HG02981 (cell line): Measurements from ENCODE around the gene DENND1A.

Experiments used
- ATAC-seq: cut with Tn5 transposase; IDR thresholded peaks from one replicate; pipeline ENCODE4 v1.9.1; 2021; ENCODE audit warnings: mild to moderate bottlenecking, moderate library complexity; ENCODE audit not compliant: unreplicated experiment

DENND1A gene

DNA sequence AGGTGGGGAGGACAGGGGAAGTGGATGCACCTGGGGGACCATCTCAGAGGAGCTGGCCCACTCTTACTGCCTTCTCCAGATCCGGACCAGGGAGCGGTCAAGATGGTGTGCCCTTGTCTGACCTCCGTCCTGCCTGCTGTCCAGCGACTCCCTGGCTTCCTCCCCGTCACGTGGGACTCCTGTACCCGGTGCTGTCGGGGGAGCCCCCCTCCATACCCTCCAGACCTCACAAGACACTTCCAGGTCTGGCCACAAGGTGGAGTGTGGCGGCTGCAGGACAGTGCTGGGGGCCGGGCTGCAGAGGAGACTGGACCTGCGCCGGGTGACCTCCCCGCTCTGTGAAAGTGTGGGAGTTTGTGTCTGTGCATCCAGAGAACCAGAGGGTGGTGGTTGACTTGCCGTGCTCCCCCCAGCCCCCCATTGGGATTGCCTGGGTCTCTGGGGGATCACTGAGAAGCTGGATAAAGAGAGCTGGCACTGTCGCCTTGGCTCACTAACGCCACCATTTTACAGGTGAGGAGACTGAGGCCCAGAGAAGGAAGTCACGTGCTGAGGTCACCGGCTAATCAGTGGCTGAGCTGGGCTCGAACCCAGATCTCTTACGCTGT lies 575.8 kb downstream of the DENND1A start:
- peak; percentile 66 for ATAC-seq

DNA sequence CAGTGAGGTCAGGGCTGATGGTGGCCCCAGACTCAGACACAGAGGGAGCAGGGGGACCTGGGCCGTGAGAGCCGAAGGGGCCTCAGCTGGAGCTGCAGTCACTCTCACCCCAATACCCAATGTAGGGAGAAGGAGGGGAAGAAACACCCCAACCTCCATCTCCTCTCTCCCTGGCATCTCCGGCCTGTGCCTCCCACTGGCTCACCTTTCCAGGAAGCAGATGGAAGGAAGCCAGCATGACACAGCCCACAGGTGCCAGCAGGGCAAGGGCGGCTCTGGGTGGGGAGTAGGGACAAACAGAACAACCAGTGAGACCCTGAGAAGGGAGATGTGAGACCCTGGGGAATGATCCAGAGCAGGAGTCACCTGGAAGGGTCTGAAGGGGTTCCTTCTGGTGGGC lies 576.9 kb downstream of the DENND1A start:
- no peak for ATAC-seq

DNA sequence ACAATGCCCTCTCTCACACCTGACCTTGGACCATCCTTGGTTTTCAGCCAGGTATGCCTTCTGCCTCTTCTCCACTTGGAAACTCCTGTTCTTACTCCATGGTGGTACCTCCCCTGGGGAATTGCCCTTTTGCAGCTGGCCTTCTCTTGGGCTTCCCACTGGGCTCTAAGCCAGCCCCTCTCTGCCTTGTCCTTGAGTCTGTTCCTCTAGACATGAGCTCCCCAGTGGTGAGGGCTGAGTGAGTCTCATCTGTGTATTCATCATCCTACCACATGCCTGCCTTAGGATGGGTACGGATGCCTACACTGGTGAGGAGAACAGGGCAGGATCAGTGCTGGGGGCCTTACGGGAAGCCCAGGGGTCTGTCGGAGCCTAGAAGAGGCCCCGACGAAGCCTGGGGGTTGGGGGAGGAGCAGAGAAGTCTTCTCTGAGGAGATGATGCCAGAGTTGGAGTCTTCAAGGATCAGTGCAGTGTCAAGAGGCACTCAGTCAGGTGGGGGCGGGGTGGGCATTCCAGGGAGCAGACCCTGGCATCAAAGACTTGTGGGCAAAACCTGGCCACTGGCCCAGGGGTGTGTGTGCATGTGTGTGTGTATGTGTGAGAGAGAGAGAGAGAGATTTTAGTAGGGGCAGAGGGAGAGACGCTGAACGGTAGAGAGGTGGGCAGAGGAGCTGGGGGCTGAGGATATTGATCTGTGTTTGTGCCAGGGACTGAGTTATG lies 579.2 kb downstream of the DENND1A start:
- ATAC-seq, result no peak

DNA sequence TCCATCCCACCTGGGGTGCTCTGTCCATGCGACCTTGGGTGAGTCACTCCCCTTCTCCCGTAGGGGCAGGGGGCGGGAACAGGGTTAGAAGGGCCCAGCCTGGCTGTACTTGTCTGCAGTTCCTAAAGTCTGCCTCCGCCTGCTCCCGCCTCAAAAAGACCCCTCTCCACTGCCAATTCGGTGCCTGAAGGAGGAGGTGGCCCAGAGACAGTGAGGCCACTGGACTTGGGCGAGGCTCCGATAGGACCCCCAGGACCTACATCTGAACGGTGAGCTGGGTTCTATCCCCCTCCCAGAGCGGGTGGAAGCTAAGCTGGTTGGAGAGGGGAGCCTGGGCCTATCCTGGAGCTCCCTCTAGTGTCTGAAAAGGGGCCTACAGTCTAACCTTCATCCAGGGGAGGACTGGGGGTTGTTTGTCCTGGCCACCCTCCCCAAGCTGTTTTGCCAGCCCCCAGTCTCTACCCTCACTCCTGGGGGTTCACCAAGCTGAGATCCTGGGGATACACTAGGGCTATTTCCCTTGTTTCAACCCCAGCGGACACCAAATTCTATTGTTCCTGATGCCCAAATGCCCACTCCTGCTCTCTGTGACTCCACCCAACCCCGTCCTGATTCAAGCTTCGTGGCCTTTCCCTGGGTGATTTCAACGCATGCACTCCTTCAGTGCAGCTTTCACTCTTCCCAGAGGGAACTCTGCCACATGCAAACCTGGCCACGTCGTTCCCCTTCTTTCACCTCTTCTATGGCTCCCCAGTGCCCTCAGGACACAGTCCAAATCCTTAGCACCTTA lies 580.0 kb downstream of the DENND1A start:
- peak; percentile 54 for ATAC-seq

DNA sequence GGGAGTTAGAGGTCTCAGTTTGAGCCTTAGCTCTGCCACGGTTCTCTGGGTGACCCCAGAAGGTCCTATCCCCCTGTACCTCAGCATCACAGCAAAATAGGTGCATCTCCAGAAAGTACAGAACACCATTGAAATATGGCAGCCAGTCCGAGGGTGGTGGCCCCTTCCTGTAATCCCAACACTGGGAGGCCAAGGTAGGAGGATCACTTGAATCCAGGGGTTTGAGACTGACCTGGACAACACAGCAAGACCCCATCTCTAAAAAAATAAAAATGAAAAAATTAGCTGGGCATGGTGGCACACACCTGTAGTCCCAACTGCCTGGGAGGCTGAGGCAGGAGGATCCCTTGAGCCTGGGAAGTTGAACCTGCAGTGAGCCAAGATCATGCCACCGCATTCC lies 580.9 kb downstream of the DENND1A start:
- ATAC-seq, result no peak

DNA sequence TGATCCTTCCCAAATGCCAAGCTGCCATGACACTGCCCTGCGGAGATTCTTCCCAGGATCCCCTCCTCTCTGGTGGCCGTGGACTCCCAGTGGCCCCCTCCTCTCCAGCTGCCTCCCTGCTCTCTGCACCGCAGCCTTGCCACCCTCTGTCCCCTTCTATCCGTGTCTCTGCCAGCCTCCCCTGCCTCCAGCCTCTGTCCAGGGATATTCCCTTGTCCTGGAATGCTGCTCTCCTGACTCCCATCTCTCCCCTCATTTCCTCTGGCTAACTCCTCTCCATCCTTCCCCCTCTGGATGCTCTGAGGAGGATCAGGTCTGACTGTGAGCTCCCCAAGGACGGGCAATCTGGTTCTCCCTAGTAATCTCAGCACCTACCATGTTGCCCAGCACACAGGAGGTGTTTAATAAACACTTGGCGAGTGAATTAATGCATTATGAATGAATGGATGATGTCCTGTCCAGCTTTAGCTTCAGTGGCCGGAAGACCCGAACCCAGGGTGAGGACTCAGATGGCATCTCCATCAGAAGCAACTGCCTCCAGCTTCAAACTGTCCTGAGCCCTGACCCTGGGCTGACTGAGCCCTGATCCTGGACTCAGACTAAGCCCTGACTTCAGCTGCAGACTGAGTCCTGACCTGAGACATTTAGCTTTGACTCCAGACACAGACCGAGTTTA lies 581.5 kb downstream of the DENND1A start:
- ATAC-seq, result no peak

DNA sequence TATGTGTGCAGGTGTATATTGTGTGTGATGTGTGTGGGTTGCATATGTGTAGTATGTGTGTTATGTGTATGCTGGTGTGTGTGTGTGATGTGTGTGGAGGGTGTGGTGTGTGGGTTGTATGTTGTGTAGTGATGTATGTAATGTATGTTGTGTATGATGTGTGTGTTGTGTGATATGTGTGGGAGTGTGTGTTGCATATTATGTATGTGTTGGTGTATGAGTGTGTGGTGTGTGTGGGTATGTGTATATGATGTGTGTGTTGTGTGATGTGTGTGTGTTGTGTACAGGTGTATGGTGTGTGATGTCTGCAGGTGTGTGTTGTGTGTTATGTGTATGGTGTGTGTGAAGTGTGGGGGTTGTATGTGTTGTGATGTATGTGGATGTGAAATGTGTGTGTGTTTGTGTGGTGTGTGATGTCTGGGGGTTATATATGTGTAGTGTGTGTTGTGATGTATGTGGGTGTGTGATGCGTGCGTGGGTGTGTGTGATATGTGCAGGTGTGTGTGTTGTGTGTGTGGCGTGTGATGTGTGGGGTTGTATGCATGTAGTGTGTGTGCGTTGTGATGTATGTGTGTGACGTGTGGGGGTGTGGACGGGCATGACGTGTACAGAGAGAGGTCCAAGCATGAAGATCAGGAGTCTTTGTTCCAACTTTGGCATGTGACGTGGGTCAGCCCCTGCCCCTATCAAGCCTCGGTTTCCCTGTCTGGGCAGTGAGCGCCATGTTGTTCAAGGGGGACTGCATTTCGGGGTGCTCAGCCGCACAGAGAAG lies 582.5 kb downstream of the DENND1A start:
- no peak for ATAC-seq

DNA sequence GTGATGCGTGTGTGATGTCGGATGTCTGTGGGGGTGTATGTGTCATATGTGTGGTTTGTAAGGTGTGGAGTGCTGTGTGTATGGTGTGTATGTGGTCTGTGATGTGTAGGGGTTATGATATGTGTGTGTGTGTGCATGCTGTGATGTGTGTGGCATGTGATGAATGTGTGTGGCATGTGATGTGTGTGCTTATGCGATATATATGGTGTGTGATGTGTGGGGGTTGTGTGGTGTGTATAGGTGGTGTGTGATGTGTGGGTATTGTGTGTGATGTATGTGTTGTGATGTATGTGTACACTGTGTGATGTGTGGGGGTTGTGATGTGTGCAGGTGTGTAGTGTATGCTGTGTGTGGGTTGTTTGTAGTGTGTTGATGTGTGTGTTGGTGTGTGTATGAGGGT lies 583.1 kb downstream of the DENND1A start:
- no peak for ATAC-seq

DNA sequence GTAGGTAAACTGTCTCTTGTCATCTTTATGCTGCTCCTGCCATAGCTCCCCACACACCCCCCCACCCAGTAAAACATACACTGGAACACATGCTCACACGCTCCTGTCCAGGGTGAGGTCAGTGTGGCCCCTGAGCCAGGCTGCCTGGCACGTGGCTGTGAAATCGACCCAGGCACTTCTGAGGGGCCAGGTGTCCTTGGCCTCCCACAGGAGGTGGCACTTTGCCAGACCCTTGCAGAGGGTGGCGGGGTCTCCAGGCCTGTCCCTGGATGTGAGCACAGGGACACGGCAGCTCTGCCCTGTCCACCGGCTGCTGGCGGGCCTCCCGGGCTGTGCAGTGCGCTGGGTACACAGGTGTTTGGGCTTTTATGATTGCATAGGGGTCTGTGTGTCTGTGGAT lies 583.9 kb downstream of the DENND1A start:
- ATAC-seq, result no peak

DNA sequence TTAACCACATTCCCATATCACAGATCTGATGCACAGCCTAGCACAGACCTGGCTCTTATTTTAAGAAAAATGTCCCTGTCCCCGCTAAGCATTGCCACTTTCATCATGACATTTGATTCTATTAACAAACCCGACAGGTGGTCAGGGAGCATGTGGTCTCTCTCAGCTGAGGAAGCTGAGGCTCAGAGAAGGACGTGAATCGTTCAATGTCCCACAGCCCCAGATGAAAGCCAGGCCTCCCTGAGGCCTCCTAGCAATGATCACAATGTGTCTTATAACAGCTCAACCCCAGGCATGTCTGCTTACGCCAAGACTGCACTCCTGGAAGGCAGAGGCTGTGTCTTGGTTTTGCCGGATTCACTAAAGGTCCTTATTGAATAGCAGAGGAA lies 584.4 kb downstream of the DENND1A start:
- no peak for ATAC-seq

DNA sequence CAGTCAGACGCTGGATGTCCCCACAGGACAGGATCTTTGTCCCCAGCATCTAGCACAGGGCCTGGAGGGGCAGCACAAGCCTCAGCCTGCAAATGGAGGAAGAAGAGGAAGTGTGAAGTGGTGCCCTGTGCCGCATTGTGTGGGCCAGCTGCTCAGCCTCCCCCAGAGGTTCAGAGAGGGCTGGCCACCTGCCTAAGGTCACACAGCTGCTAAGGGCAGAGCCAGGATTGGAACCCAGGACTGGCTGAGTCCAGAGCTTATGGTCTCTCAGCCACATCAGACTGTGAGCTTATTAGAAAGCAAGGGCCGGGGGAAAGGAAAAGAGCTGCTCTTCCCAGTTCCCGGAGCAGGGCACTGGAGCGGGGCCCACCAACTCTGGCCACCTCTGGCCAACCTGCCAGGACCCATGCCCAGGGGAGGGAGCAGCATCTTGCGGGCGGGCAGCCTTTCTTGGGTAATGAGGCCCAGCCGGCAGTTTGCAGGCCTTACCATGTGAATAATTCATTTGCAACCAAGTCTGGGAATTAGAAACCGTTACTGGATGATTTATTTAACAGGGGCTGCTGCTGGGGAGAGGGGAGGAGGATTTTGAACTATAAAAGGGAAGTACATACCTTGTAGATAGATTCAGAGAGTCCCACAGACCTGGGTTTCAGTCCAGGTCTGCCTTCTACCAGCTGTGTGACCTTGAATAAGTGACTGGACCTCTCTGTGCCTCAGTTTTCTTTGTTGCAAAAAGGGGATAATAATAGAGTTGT lies 585.6 kb downstream of the DENND1A start:
- no peak for ATAC-seq

DNA sequence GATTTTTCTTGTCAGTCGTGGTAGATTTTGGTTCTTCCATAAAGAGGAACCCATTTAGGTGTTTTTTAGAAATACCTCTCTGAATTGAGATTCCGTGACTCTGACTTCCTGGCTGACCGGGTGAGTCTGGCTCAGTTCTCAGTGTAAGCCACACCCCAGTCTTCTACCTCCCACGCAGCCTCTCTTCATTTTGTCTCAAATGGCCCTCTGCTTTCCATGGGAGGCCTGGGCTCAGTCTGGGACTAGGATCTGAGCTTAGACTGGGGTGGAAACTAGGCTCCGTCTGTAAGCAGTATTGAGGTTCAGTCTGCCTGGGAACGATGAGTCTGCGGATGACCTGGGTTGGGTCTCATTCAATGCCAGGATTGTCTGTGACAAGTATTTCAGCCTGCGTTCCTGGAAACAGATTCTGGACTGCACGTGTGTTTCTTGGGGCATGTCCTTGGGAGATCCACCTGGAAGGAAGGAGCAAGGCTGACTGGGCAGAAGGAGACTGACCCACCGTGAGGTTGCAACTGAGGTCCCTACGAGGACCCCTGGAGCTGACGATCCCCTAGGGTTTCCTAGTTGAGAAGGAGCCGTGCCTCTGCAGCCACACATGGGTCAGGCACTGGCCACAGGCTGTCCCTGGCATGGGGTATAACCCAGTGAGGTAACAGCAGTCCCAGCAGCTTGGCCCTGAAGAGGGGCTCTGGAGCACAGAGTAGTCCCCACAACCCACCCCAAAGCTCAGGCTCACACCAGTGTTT lies 586.3 kb downstream of the DENND1A start:
- ATAC-seq, result peak; percentile 21

DNA sequence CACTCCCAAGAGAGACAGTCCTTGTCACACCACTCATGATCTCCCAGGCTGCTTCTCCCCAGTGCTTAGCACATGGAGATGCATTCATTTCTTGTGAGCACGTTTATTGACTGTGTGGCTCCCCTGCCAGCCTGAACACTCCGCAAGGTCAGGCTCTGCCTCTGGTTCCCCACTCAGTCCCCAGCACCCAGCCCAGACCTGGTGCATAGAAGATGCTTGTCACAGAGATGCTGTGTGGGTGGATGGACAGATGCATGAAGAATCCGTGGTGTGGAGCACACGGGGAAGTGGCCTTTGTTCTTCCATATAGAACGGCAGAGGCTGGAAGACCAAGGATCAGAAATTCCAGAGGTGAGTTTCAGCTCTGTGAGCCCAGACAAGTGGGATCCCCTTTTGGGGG lies 587.7 kb downstream of the DENND1A start:
- ATAC-seq, result no peak

DNA sequence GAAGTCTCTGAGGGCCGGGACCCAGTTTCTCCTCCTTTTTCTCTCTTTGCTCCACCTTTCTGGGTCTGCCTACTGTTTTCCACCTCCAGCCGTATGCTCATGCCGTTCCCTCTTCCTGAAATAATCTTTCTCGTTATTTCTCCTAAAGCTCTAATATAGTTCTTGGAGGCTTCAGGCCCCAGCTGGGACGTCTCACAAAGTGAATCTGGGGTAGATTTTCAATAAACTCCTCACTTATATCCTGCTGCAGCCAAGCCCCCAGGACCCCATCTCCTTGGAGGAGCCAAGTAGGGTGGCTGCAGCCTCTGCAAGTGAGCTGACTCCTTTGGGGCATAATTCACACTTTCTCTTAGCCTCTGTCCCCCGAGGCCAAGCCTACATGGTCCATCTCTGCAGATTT lies 588.1 kb downstream of the DENND1A start:
- ATAC-seq, result no peak

DNA sequence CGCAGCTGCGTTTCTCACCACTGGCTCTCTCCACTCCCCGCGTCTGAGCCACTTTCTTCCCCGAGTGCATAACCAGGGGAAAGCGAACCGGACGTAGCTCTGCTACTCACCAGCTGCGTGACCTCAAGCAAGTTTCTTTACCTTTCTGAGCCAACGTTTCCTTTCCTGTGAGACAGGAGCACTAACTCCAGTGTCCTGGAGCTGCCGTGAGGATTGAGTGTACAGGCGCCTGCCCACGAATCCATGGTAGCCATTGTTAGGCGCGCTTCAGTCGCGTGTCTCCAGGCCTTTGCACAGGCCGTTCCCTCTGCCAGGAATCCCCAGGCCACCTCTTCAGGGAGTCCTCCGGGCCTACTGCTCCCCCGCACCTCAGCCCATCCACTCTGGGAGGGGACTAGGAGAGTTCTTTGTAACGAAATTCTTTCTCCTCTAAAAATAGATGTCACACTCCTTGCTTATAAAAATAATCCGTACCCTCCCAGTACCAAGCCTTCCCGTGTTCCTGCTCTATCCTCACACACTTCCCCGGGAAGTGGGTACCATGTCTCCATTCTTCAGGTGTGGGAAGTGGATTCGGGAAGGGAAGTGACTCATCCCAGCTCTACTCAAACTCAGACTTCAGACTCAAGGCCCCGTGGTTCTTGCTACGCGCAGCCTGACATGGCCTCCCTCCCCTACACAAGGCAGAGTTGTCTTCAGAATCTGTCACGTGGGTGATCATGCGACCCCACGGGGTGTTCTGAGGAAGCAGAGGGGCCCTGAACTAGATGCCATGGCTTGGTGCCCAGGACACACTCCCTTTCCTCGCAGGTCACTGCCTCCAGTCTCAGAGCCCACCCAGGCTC lies 590.0 kb downstream of the DENND1A start:
- ATAC-seq, result peak; percentile 44

DNA sequence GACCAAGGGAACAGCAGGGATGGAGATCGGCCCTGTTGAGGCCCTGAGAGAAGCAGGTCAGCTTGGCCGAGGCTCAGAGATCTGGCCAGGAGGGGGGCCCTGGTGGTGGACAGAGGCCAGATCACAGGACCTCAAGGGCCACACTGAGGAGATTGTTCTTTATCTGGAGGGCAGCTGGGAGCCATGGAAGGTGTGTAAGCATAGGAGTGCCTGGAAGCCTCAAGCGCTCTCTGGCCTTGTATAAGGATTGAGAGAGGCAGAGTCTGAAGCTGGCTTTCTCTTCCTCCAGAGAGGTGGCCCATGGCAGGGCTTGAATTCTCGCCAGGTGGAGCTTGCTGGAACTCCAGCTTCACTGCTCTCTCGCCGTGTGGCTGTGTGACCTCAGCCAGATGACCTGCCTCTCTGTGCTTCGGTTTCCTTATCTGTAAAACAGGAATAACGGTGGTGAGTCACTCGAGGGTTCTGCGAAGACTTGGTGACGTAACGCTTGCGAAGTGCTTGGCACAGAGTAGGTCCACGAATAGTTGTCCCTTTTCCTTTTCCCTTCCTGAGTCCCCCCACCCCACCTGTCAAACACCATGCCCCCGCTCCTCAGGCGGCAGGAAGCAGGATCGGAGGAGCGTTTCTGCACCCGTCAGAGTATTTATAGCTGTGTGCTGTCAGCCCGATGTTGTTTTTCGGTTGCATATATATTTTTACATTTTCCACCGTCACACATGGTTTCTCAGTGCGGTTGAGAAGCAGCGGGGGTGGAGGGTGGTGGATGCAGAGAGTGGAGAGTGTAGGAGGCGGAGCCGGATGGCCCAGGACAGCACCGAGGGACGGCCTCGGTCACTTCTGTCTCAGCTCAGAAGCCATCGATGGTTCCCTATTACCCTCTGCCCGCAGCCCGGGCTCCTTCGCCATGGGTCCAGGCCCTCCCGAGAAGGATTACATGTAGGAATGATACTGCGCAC lies 590.9 kb downstream of the DENND1A start:
- ATAC-seq, result peak; percentile 65

DNA sequence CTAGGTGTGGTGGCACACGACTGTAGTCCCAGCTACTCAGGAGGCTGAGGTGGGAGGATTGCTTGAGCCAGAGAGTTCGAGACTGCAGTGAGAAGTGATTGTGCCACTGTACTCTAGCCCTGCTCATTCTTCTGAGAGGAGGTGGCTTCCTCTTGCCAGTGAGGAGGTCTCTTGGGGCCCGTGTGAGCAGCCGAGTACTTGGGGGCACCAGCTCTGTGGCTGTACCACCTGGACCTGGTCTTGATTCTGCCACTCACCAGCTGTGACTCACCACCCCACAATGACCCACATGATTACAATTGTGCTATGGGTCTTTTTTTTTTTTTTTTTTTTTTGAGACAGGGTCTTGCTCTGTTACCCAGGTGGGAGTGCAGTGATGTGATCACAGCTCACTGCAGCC lies 592.0 kb downstream of the DENND1A start:
- ATAC-seq, result no peak
